LNCAP (cell line): Measurements from ENCODE around the gene SASH1.

Experiments used
- TF ChIP-seq, protein P1 (sequence below): fragments of 450-650 bp; IDR thresholded peaks from 2 replicates; pipeline ENCODE4 v1.5.1; 2017; ENCODE audit warnings: mild to moderate bottlenecking

The SASH1 gene

DNA sequence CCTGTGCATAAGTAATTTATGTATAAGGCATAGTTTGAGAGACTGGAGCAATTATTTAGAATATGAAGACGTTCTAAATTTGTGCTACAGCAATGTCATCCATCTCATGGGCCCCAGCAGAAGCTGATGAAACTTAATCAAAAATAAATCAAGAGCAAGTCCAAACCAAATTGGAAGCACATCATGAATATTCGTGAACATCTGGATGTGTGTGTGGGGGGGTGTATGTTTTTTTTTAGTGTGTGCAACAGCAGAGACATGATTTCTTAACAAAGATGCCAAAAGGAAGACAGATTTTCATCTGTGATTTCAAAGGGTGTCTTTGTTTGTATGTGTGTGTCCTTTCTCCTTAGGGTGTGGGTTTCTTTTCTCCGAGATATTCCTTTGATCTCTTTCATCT lies 58.9 kb downstream of the SASH1 start:
- TF ChIP-seq, protein P1, sequence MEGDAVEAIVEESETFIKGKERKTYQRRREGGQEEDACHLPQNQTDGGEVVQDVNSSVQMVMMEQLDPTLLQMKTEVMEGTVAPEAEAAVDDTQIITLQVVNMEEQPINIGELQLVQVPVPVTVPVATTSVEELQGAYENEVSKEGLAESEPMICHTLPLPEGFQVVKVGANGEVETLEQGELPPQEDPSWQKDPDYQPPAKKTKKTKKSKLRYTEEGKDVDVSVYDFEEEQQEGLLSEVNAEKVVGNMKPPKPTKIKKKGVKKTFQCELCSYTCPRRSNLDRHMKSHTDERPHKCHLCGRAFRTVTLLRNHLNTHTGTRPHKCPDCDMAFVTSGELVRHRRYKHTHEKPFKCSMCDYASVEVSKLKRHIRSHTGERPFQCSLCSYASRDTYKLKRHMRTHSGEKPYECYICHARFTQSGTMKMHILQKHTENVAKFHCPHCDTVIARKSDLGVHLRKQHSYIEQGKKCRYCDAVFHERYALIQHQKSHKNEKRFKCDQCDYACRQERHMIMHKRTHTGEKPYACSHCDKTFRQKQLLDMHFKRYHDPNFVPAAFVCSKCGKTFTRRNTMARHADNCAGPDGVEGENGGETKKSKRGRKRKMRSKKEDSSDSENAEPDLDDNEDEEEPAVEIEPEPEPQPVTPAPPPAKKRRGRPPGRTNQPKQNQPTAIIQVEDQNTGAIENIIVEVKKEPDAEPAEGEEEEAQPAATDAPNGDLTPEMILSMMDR = no peak

DNA sequence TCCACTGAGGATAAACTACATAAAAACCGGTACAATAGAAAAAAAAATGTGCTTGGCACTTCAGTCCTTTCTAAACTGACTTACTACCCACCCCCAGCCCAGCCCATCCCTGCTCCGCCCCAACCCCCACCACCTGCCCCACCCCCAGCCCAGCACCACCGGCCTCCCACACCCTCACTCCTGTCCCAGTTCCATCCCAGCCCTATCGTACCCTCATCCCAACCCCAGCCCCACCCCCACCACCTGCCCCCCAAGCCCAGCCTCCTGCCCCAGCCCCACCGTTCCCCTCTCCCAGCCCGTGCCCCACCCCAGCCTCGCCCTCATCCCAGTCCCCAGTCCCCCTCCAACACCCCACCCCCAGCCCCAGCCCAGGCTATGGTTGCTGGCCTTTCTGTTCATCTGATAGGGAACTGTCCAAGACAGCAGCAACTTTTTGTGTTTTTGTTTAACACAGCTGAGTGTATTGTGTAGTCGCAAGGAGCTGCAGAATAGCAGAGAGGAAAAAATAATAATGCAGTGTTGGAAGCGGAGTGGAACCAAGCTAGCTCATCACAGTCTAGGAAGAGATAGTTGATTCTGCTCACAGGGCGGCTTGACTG lies 61.9 kb downstream of the SASH1 start:
- TF ChIP-seq, protein P1 = no peak

DNA sequence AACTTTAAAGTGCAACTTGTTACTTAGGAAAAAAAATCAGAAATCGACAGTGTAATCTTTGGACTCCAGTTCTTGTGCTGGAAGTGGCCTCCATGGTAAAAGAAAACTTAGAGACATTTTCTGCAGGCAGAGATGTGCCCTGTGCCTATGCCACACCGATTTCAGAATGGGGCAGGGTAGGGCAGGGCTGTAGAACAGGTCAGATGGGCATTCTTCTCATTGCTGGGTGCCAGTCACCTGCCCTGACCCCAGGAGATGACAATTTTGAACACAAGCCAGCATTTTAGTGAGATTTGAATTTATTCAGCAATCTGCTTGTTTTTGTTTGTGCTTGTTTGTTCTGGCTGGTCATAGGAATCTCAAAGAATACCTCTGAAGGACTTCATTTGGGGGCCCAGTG lies 63.3 kb downstream of the SASH1 start:
- TF ChIP-seq, protein P1 = no peak

DNA sequence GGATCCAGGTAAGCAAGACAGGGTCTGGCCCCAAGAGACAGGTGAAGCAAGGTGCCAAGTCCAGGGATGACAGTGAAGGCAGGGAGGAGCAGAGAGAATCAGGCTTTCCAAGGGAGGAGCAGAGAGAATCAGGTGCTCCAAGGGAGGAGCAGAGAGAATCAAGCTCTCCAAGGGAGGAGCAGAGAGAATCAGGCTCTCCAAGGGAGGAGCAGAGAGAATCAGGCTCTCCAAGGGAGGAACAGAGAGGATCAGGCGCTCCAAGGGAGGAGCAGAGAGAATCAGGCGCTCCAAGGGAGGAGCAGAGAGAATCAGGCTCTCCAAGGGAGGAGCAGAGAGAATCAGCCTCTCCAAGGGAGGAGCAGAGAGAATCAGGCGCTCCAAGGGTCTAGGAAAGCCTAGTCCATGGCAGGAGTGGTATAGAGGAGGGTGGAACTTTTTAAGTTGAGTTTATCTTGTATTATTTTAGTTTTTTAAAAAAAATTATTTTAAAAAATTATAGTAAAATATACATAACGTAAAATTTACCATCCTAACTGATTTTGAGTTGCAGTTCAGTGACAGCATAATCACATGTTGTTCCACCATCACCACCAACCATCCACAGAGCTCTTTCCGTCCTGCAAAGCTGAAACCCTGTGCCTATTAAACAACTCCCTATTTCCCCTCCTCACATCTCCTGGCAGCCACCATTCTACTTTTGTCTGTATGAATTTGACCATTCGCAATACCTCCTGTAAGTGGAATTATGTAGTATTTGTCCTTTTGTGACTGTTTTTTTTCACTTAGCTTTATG lies 64.1 kb downstream of the SASH1 start:
- TF ChIP-seq, protein P1 = no peak

DNA sequence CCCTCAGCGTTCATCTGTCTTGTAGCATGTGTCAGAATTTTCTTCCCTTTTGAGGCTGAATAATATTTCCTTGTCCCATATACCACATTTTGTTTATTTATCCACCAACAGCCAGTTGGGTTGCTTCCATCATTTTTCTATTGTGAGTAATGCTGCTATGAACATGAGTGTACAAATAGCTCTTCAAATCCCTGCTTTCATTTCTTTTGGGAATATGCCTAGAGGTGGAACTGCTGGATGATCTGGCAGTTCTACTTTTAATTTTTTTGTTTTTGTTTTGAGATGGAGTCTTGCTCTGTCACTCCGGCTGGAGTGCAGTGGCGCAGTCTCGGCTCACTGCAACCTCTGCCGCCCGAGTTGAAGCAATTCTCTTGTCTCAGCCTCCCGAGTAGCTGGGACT lies 64.7 kb downstream of the SASH1 start:
- TF ChIP-seq, protein P1 = no peak

DNA sequence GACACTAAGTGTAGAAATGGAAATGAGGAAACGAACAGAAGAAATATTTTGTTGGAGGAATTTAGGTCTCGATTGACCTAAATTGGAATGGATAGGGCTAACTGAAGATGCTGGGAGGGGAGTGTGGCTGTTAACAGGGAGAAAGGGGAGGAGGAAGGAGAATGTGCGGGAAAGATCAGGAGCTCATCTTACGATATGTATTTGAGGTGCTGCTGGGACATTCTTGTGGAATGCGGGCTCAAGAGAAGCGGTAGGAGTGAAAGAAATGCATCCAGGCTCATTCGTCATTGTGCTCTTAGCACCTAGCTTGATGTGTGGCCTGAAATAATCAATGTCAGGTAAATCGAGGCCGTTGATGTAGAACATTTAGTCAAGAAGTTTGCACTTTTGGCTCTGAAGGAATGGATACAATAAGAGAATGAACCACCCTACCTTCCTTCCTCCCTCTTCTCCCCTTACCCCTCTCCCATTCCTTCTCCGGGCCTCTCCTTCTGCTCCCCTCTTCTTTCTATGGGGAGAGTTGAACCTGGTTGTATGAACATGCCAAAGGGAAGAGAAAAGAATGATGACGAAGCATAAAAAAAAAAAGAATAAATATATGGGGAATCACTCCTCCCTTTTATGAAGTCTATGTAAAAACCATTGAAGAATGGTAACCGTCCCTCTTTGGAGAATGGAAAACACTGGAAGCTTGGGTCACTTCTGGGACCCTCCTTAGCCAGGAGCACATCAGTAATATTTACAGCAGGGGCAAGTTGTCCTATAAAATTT lies 70.9 kb downstream of the SASH1 start:
- TF ChIP-seq, protein P1 = no peak

DNA sequence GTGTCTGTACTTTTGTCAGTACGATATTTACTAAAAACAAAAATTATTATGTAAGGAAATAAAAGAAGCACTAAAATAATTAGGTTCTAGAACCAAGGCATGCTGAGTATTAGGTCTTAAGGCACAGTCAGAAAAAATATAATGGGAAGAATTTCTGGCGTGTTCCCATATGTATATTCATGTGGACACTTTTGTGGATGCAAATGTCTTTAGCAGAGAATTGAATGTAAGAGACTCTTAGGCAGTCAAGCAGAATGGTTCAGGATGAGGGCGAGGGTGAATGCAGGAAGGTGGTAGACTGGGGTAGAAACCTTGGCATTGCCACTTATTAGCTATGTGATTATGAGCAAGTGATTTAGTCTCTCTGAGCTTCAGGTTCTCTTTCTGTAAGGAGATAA lies 71.5 kb downstream of the SASH1 start:
- TF ChIP-seq, protein P1 = no peak
